H9 (cell line): ENCODE data around the gene NPC1L1. TPM values are rescaled to one million over a fixed set of nuclear protein-coding genes. Genes with fewer than 3 reads are reported as not detected.

Experiments
- DNase-seq: peaks from one replicate; pipeline ENCODE4 v3.0.0-alpha.2; 2017
- H2AFZ ChIP-seq: one replicate; pipeline ENCODE4 v1.6.1; 2013; ENCODE audit warnings: mild to moderate bottlenecking, low read length, control low read depth, moderate library complexity
- H2AK5ac ChIP-seq: 2 replicates; pipeline ENCODE4 v1.6.1; 2013; ENCODE audit warnings: low read length, control low read depth, mixed read lengths; ENCODE audit not compliant: insufficient read length
- H2BK120ac ChIP-seq: one replicate; pipeline ENCODE4 v1.6.1; 2013; ENCODE audit warnings: low read depth, mild to moderate bottlenecking, low read length, control low read depth, inconsistent platforms; ENCODE audit not compliant: poor library complexity, severe bottlenecking
- H2BK12ac ChIP-seq: 2 replicates; pipeline ENCODE4 v1.6.1; 2013; ENCODE audit warnings: low read length, control low read depth, mixed read lengths, low read depth; ENCODE audit not compliant: insufficient read length
- H2BK15ac ChIP-seq: 2 replicates; pipeline ENCODE4 v1.6.1; 2013; ENCODE audit warnings: low read depth, low read length, control low read depth
- H2BK20ac ChIP-seq: one replicate; pipeline ENCODE4 v1.6.1; 2013; ENCODE audit warnings: low read depth, mild to moderate bottlenecking, low read length, control low read depth, inconsistent platforms; ENCODE audit not compliant: poor library complexity, severe bottlenecking
- H2BK5ac ChIP-seq: 2 replicates; pipeline ENCODE4 v1.6.1; 2013; ENCODE audit warnings: low read length, control low read depth, mixed read lengths; ENCODE audit not compliant: insufficient read length
- H3K14ac ChIP-seq: 2 replicates; pipeline ENCODE4 v1.6.1; 2013; ENCODE audit warnings: low read length, control low read depth; ENCODE audit not compliant: insufficient read depth
- H3K18ac ChIP-seq: 2 replicates; pipeline ENCODE4 v1.6.1; 2013; ENCODE audit warnings: low read depth, mild to moderate bottlenecking, mixed read lengths, low read length, control low read depth; ENCODE audit not compliant: insufficient read length
- H3K23ac ChIP-seq: 2 replicates; pipeline ENCODE4 v1.6.1; 2013; ENCODE audit warnings: low read length, control low read depth, mixed read lengths, low read depth; ENCODE audit not compliant: insufficient read length
- H3K23me2 ChIP-seq: 2 replicates; pipeline ENCODE4 v1.6.1; 2013; ENCODE audit warnings: low read depth, mild to moderate bottlenecking, mixed read lengths, low read length, control low read depth; ENCODE audit not compliant: insufficient read length, poor library complexity, severe bottlenecking
- H3K27ac ChIP-seq: 2 replicates; pipeline ENCODE4 v1.5.1; 2013; ENCODE audit warnings: low read length, control low read depth, mixed read lengths, low read depth; ENCODE audit not compliant: insufficient read length
- H3K27me3 ChIP-seq: 2 replicates; pipeline ENCODE4 v1.6.1; 2013; ENCODE audit warnings: low read length, control low read depth, inconsistent platforms; ENCODE audit not compliant: insufficient read depth
- H3K4ac ChIP-seq: 2 replicates; pipeline ENCODE4 v1.6.1; 2013; ENCODE audit warnings: low read depth, mild to moderate bottlenecking, control low read depth, inconsistent platforms, low read length, moderate library complexity
- H3K4me1 ChIP-seq: 2 replicates; pipeline ENCODE4 v1.6.1; 2013; ENCODE audit warnings: low read length, control low read depth, inconsistent platforms; ENCODE audit not compliant: insufficient read depth
- H3K4me2 ChIP-seq: 2 replicates; pipeline ENCODE4 v1.6.1; 2013; ENCODE audit warnings: low read length, control low read depth, mixed read lengths; ENCODE audit not compliant: insufficient read length, insufficient read depth
- H3K56ac ChIP-seq: 2 replicates; pipeline ENCODE4 v1.6.1; 2013; ENCODE audit warnings: low read depth, mild to moderate bottlenecking, mixed read lengths, low read length, control low read depth; ENCODE audit not compliant: insufficient read length
- H3K79me1 ChIP-seq: 2 replicates; pipeline ENCODE4 v1.6.1; 2013; ENCODE audit warnings: low read depth, mild to moderate bottlenecking, moderate library complexity, low read length, control low read depth, inconsistent platforms; ENCODE audit not compliant: insufficient read depth, poor library complexity, severe bottlenecking
- H3K79me2 ChIP-seq: 2 replicates; pipeline ENCODE4 v1.6.1; 2013; ENCODE audit warnings: low read length, control low read depth, inconsistent platforms; ENCODE audit not compliant: insufficient read depth
- H3K9ac ChIP-seq: 2 replicates; pipeline ENCODE4 v1.6.1; 2013; ENCODE audit warnings: low read length, control low read depth, mixed read lengths; ENCODE audit not compliant: insufficient read length; ENCODE audit errors: extremely low read depth
- H3K9me3 ChIP-seq: one replicate; pipeline ENCODE4 v1.6.1; 2013; ENCODE audit warnings: low read depth, low read length, inconsistent platforms; ENCODE audit not compliant: control insufficient read depth
- H3T11ph ChIP-seq: one replicate; pipeline ENCODE4 v1.6.1; 2013; ENCODE audit warnings: mild to moderate bottlenecking, low read length, control low read depth, inconsistent platforms
- H4K20me1 ChIP-seq: one replicate; pipeline ENCODE4 v1.6.1; 2013; ENCODE audit not compliant: control insufficient read depth, insufficient read length, insufficient read depth
- H4K5ac ChIP-seq: 2 replicates; pipeline ENCODE4 v1.6.1; 2013; ENCODE audit warnings: low read depth, mild to moderate bottlenecking, mixed read lengths, low read length, control low read depth; ENCODE audit not compliant: insufficient read length
- H4K8ac ChIP-seq: replicated peaks from 2 replicates; pipeline ENCODE4 v1.6.1; 2013; ENCODE audit warnings: low read length, control low read depth, mixed read lengths, low read depth; ENCODE audit not compliant: insufficient read length
- H4K91ac ChIP-seq: 2 replicates; pipeline ENCODE4 v1.6.1; 2013; ENCODE audit warnings: low read depth, mild to moderate bottlenecking, moderate library complexity, mixed read lengths, low read length, control low read depth; ENCODE audit not compliant: insufficient read length
- H3K27ac Mint-ChIP-seq, 3 experiments: 2 replicates in 2 of 3; 3 replicates in 1 of 3; pipeline ENCODE4 v1.8.0; 2020 to 2021; ENCODE audit warnings: mixed read lengths in 3 of 3, mild to moderate bottlenecking in 1 of 3, moderate library complexity in 1 of 3
- H3K27me3 Mint-ChIP-seq: 2 replicates; pipeline ENCODE4 v1.8.0; 2021; ENCODE audit warnings: low read depth, mild to moderate bottlenecking, moderate library complexity, mixed read lengths
- H3K36me3 Mint-ChIP-seq, 3 experiments: 2 replicates in 2 of 3; 3 replicates in 1 of 3; pipeline ENCODE4 v1.8.0; 2020 to 2021; ENCODE audit warnings: low read depth in 3 of 3, mixed read lengths in 3 of 3; ENCODE audit not compliant: insufficient read depth in 1 of 3
- H3K4me1 Mint-ChIP-seq, 2 experiments: 2 replicates each; pipeline ENCODE4 v1.8.0; 2020; ENCODE audit warnings: mixed read lengths in 2 of 2
- H3K4me3 Mint-ChIP-seq, 2 experiments: 2 replicates in 1 of 2; 3 replicates in 1 of 2; pipeline ENCODE4 v1.8.0; 2020 to 2021; ENCODE audit warnings: mild to moderate bottlenecking in 2 of 2, mixed read lengths in 2 of 2, moderate library complexity in 1 of 2
- H3K9me3 Mint-ChIP-seq, 2 experiments: 2 replicates in 1 of 2; 3 replicates in 1 of 2; pipeline ENCODE4 v1.8.0; 2020; ENCODE audit warnings: mild to moderate bottlenecking in 2 of 2, mixed read lengths in 2 of 2, moderate library complexity in 1 of 2
- WGBS: extraction: QIAGEN DNeasy Blood & Tissue Kit; methylation state at CpG from one replicate; pipeline ENCODE4 v1.1.7; 2013; ENCODE audit warnings: missing lambda C conversion rate, low lambda C conversion rate, mixed read lengths; ENCODE audit not compliant: insufficient read length; ENCODE audit errors: extremely low coverage; 5-methylcytosine and 5-hydroxymethylcytosine counted together
- total RNA-seq: library from RNA; stranded (reverse); gene quantifications from 2 replicates; pipeline ENCODE4 v1.2.1, GENCODE V29; 2021
- TF ChIP-seq, protein P1 (sequence below): fragments of 200-600 bp; sonication (generic); conservative IDR thresholded peaks from 3 replicates; pipeline ENCODE4 v1.8.0; 2021; ENCODE audit warnings: antibody characterized with exemption, mild to moderate bottlenecking

The NPC1L1 gene
- total RNA-seq, 1 experiment from 2014 or later = 0.11 TPM

DNA sequence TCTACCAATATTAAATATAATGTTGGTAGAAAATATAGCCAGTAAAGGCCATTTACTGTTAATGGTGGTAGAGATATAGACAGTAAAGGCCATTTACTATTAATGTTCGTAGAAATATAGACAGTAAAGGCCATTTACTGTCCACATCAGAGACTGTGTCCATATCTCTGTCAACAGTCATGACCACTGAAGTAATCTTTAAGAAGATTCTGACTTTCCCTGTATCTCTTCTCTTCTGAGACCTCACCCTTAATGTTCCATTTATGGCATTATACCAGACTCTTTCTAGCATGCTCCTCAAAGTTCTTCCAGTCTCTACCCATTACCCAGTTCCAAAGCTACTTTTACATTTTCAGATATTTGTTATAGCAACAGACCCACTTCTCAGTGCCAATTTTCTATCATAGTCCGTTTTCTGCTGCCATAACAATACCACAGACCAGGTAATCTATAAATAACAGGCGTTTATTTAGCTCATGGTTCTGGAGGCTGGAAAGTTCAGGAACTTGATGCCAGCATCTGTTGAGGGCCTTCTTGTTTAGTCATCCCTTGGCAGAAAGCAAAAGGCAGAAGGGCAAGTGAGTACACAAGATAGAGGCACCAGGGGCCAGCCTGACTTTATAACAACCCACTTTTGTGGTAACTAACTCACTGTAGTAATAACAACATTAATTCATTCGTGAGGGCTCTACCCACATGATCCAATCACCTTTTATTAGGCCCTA lies 42.7 kb downstream of the NPC1L1 start:
- H3K4ac ChIP-seq = no peak overlapping the region
- H3K79me2 ChIP-seq = no peaks in the 10 kb centered on the region
- DNase-seq = no peak
- no peaks in the 10 kb centered on the region for H3K27me3 ChIP-seq
- H3K4me1 Mint-ChIP-seq = no peaks in the 10 kb centered on the region
- no peak overlapping the region for H4K5ac ChIP-seq
- no peak overlapping the region for H4K91ac ChIP-seq
- H2AFZ ChIP-seq = no peak overlapping the region
- no peak overlapping the region for H3T11ph ChIP-seq
- H3K14ac ChIP-seq = no peak overlapping the region
- no peak overlapping the region for H3K56ac ChIP-seq
- no peak overlapping the region for H2BK5ac ChIP-seq
- TF ChIP-seq, protein P1, sequence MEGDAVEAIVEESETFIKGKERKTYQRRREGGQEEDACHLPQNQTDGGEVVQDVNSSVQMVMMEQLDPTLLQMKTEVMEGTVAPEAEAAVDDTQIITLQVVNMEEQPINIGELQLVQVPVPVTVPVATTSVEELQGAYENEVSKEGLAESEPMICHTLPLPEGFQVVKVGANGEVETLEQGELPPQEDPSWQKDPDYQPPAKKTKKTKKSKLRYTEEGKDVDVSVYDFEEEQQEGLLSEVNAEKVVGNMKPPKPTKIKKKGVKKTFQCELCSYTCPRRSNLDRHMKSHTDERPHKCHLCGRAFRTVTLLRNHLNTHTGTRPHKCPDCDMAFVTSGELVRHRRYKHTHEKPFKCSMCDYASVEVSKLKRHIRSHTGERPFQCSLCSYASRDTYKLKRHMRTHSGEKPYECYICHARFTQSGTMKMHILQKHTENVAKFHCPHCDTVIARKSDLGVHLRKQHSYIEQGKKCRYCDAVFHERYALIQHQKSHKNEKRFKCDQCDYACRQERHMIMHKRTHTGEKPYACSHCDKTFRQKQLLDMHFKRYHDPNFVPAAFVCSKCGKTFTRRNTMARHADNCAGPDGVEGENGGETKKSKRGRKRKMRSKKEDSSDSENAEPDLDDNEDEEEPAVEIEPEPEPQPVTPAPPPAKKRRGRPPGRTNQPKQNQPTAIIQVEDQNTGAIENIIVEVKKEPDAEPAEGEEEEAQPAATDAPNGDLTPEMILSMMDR = no peak
- no peak overlapping the region for H3K9ac ChIP-seq
- no peak overlapping the region for H4K8ac ChIP-seq
- H2BK15ac ChIP-seq = no peak overlapping the region
- no peaks in the 10 kb centered on the region for H3K23me2 ChIP-seq
- H3K9me3 ChIP-seq = no peaks in the 10 kb centered on the region
- no peak overlapping the region for H2BK12ac ChIP-seq
- H3K27ac ChIP-seq = no peak overlapping the region
- no peak overlapping the region for H3K23ac ChIP-seq
- no peak overlapping the region for H3K27ac Mint-ChIP-seq
- no peaks in the 10 kb centered on the region for H3K36me3 Mint-ChIP-seq
- H3K4me3 Mint-ChIP-seq = no peak overlapping the region
- H3K18ac ChIP-seq = no peak overlapping the region
- H3K27me3 Mint-ChIP-seq = peaks cover 11% of the 10 kb centered on the region
- no peaks in the 10 kb centered on the region for H3K79me1 ChIP-seq
- H2BK20ac ChIP-seq = no peak overlapping the region
- H3K4me2 ChIP-seq = no peak overlapping the region
- peaks cover 2% of the 10 kb centered on the region; the same call in 1 of the 2 replicates for H3K4me1 ChIP-seq
- H2BK120ac ChIP-seq = no peak overlapping the region
- WGBS = no CpG with 5 or more reads among the region's 4 CpGs
- H4K20me1 ChIP-seq = no peaks in the 10 kb centered on the region
- H2AK5ac ChIP-seq = no peak overlapping the region
- H3K9me3 Mint-ChIP-seq = no peaks in the 10 kb centered on the region
